GM12864 (cell line): ENCODE data around the gene MRO.

Experiments used
- DNase-seq: peaks from one replicate; pipeline ENCODE4 v3.0.0-alpha.2; 2011; ENCODE audit warnings: low read depth
- H3K4me3 ChIP-seq: 2 replicates; pipeline ENCODE4 v1.5.1; 2011; ENCODE audit warnings: mild to moderate bottlenecking, low read depth, low read length, control low read depth
- CTCF ChIP-seq: IDR thresholded peaks from 2 replicates; pipeline ENCODE4 v1.5.1; 2011; ENCODE audit warnings: low read depth, mild to moderate bottlenecking, moderate library complexity, low read length, control low read depth, inconsistent platforms; ENCODE audit errors: missing control alignments

MRO gene

DNA sequence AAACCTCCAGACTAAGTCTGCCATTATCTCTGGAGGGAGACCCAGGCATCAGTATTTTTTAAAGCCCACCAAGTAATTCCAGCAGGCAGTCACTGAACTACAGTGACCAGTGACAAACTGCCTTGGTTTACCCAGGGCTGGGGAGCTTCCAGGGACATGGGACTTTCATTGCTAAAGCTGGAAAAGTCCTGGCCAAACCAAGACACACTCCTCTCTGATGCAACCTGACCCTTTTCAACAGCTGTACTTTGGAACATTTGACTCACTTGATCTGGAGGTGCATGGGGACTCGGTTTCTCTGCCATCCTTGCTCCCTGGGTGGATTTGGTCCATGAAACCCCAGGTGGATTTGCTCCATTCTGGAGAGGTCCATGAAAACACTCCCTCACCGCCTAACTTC, 7.0 kb downstream of the MRO start:
- no peak for TF ChIP-seq CTCF
- H3K4me3 ChIP-seq: no peak overlapping the region
- no peak for DNase-seq

DNA sequence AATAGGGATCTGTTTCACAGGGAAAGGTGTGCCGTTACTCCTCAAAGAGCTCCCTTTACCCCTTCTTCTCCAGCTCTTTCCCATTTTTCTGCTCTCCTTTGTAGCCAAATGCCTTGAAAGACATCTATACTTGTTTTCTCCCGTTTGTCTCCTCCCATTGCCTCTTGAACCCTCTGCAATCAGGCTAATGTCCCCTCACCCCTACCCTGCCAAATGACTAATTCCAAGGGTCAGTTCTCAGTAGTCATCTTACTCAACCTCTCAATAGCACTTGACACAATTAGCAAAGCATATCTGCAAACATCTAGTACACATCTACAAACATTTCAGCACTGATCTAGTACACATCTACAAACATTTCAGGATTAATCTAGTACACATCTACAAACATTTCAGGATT, 12.6 kb downstream of the MRO start:
- TF ChIP-seq CTCF: no peak
- no peak for DNase-seq
- no peak overlapping the region for H3K4me3 ChIP-seq

DNA sequence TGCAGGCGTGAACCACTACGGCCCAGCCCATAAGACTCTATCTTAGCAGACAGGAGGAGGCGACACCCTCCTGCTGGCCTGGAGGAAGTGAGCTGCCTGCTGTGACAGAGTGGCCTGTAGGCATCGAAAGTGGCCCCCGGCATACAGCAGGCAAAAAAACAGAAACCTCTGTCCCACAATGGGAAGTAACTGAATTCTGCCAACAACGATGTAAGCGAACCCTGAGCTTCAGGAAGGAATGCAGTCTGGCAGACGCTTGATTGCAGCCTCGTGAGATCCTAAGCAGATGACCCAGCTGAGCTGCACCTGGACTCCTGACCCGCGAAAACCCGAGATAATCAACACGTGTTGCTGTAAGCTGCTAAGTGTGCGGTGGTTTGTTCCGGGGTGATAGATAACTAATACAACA, 13.6 kb downstream of the MRO start:
- peak; percentile 6 for TF ChIP-seq CTCF
- DNase-seq: no peak
- H3K4me3 ChIP-seq: no peak overlapping the region

GRCh38 chr18:50805732-50806131, 14.1 kb downstream of the MRO start:
- H3K4me3 ChIP-seq: no peak overlapping the region
- no peak for DNase-seq
- TF ChIP-seq CTCF: no peak

DNA sequence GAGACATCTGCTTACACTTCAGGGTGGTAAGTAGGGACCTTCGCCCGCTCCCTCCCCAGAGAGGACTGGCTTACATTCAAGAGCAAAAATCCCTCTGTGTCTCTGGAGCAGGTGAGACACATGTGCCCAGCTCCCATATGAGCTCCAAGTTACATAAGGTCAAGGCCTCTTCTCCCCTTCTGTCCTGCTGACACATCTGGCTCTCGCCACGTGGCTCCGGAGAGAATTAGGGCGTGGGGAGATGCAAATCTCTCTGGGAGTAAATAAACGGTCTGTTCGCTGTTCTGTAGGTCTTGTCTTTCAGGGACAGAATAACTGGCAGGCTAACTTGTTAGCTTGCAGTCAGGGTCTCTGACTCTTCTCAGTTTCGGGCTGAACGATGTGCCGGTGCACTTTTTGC, 16.2 kb downstream of the MRO start:
- no peak overlapping the region for H3K4me3 ChIP-seq
- DNase-seq: no peak
- no peak for TF ChIP-seq CTCF

DNA sequence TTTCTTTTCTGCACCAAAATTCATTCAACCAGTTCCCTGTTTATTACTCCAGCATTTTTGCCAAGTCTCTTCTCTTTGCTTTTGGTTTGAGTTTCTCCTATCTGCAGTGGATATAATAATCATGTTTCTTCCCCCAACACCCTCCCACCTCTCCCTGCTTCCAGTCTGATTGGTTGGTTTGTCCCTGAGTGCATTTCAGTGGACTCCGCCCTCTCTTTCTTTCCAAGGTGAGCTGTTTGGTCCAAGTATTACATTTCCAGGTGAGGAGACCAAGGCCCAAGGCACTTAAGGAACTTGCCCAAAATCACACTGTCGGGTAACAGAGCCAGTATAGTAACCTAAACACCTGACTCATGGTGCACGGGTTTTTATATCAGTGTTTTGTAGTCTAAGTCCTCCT, 17.7 kb downstream of the MRO start:
- no peak overlapping the region for H3K4me3 ChIP-seq
- no peak for DNase-seq
- TF ChIP-seq CTCF: no peak

DNA sequence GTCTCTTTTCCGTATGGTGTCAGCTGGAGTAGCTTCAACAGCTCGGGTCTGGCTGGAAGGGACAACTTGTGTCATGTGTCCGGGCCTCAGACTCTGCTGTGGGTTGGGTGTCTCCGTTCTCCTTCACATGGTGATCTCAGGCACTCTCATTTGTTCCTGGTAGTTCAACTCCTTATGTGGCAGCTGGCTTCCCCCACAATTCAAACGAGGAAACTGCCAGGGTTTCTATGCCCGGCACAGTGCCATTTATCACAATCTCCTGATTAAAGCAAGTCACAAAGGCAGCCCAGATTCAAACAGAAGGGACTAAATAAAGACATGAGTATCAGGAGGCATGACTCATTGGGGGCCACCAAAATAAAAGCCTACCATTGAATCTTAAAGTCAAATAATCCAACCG, 22.7 kb downstream of the MRO start:
- TF ChIP-seq CTCF: no peak
- DNase-seq: no peak
- H3K4me3 ChIP-seq: no peak overlapping the region
